GM21515 (cell line): ENCODE data around the gene SLC28A2.
"Not testable (repeated sequence)": the region's sequence is repeated elsewhere in the genome, so short reads cannot be mapped to it uniquely, and the experiment has no call there.

Source experiments
- ATAC-seq: cut with Tn5 transposase; IDR thresholded peaks from one replicate; pipeline ENCODE4 v1.9.1; 2021; ENCODE audit not compliant: unreplicated experiment

SLC28A2 gene

GRCh38 chr15:45251888-45252287 is at the start of gene SLC28A2:
TSS of gene SLC28A2 (plus strand) at chr15:45252234. CDS start at chr15:45253216, 982 bp downstream.
- ATAC-seq = no peak

DNA sequence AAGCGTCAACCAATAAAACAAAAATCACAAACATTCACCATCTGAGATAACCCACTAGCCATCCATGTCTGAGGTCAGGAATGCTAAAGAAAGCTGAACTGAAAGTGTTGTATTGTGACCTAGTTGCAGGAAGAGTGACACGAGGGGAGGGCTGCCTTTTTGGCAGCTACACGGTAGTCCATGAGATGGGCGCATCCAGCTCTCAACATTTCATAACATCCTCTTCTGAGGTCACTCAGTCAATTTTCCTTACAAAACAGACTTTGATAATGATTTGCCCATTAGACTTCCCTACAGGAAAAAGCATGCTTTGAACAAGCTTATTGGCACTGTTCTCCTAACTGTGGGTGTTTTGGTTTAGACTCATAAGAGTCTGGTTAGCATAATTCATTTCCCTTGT is 48.9 kb upstream of the SLC28A2 start:
- no peak for ATAC-seq

DNA sequence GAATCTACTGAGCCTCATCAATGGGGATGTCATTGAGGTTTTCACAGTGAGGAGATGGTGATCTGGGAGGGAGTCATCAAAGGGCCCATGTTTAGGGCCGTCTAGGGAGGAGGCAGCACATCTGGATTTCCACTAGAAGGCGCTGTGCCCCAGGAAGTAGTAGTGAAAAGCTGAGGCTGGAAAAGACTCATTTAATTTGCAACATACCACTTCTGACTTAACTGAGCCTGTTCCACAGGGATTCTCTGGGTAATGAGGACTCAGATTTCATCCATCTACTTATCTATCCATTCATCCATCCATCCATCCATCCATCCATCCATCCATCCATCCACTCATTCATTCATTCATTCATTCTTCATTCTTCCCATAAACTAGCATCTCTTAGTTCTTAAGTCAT is 46.8 kb upstream of the SLC28A2 start:
- ATAC-seq = no peak

- no peak for ATAC-seq
These were observed 39.5 kb upstream of the SLC28A2 start for GRCh38 chr15:45212493-45212892.

GRCh38 chr15:45221053-45221599 is 30.9 kb upstream of the SLC28A2 start:
- no peak for ATAC-seq

DNA sequence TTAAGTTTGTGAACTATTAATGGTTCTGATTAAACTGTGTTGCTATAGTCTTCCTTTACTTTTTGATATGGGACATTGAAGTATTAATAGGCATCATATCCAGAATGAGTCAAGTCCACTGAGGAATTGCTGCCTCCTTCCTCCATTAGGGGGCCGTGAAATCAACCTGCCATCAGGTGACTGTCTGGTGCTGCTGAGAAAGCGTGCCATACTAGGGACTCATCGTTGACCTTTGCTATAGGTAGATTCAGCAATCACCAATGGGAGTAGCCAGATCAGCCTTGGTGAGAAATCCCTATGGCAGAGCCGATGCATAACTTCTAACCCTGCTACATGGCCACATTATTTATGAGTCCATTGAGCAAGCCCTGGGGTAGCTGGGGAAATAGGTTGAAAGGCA is 30.1 kb upstream of the SLC28A2 start:
- ATAC-seq = no peak

DNA sequence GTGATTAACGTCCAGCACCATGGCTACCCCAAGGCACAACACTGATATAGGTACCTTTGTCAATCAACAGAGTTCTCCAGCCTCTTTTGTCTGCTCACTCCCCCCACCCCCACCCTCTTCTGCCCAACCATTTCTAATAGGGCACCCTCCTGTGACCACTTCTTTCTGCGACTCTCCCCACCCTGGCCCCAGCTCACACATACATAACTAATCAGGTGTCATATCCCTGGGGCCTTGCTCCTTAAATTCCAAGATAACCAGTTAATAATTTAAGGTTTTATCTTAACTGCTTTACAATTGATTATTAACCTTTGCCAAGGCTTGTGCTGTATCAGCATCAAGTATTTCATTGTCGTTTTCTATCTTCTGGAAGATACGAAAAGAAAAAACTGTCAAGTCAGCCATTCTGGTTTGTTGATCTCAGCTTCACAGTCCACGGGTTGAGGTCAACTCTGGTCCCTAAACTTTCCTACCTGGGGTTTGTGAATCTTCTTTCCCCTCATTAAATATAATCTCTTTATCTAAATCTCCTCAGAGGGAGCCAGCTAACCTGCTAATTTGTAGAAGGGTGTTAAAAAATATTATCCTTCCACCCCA is 27.3 kb upstream of the SLC28A2 start:
- no peak for ATAC-seq

DNA sequence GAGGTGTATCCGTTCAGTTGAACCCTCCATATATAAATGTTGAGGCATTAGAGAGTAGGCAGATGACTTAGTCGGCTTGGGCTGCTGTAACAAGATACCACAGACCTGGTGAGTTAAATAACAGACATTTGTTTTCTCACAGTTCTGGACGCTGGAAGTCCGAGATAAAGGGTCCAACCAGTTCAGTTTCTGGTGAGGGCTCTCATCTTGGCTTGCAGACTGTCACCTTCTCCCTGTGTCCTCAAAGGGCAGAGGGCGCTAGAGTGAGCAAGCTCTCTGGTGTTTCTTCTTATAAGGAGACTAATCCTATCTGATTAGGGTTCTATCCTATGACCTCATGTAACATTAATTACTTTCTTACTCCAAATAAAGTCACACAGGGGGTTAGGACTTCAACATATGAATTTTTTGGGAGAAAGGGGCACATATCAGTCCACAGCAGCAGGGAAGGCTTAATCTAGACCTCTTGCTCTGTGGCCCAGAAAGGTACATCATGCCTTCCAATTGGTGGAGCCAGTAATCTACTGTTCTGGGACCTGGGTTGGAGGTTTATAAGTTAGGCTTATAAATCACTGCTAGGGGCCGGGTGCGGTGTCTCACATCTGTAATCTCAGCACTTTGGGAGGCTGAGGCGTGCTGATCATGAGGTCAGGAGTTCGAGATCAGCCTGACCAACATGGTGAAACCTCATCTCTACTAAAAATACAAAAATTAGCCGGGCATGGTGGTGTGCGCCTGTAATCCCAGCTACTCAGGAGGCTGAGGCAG is 26.3 kb upstream of the SLC28A2 start:
- no peak for ATAC-seq

GRCh38 chr15:45228931-45229330 is 23.1 kb upstream of the SLC28A2 start:
- no peak for ATAC-seq

GRCh38 chr15:45230245-45230965 is 21.6 kb upstream of the SLC28A2 start:
- no peak for ATAC-seq

GRCh38 chr15:45231132-45231531 is 20.9 kb upstream of the SLC28A2 start:
- ATAC-seq = no peak

GRCh38 chr15:45231864-45232562 is 20.0 kb upstream of the SLC28A2 start:
- ATAC-seq = no peak

DNA sequence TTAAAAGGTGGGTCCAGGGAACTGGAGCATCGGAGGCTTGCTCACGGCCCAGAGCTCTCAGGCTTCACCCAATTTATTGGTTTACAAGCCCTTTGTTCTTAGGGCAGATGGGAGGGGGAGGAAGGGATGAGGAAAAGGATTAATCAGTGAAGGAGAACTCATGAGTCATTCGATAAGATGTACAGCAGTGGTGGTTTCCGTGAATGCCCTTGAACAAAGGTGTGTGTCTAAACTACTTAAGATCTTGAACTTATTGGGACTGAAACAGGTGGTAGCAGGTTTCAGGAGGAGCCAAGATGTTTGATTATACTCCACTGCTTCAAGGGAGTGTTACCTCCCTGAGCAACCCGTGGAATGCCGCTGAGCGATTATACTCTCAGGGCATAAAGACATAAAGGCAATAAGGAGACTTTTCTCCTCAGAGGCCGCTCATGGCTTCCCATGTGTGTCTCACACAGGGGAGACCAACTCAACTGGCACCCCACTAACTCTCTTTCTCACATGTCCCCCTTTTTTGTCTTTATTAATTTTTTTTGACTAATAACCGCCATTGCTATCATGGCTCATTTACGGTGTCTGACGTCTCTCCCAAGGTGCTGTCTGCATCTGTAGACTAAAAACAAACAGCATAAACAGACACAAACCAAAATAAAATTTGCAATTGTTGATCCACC is 17.3 kb upstream of the SLC28A2 start:
- no peak for ATAC-seq

DNA sequence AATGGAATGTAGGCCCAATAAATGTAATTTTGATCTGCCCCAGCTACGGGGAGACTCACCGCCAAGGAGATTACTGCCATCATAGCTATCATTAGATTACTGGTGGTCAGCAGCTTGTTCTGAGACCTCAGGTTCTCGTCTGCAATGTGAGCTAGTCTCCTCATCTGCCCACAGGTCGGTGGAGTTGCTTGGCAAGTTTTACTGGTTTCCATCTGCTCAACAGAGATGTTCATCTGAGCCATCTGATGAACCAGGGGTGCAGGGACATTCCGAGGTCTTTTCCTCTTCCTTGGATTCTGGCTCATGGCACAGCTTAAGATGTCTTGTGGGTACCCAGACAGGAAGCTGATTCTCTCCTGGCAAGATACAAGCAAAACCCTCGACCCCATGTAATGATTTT is 15.2 kb upstream of the SLC28A2 start:
- ATAC-seq = not testable (repeated sequence)

DNA sequence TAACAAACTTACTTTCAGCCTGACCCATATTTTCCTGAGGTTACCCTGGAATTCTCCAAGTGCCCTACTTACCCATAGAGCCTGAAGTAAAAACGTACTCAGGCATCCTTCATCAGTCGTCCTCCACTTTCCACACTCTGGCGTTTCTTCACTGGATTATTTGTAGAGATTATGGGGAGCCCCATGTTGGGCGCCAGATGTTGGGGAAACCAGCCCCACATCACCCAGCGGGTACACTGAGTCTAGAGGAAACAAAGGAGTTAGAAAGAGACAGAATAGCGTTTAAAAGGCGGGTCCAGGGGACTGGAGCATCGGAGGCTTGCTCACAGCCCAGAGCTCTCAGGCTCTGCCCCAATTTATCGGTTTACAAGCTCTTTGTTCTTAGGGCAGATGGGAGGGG is 9.7 kb upstream of the SLC28A2 start:
- ATAC-seq = no peak

- no peak for ATAC-seq
These were observed 2.8 kb upstream of the SLC28A2 start for GRCh38 chr15:45249125-45249780.

DNA sequence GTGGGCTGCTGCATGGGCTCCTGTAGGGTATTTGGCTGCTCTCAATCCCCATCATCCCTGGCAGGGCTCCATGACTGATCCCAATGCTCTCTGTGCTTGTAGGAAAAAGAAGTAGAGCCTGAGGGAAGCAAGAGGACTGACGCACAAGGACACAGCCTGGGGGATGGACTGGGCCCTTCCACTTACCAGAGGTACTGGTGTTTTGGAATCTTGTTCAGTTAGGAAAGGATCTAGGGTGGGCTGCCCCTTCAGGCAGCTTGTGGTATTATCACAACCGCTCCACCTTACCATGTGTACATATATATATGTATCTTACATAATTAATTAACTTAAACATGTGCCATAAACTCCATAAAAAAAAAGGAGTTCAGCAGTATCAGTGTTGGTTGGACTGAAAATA is 1.3 kb downstream of the SLC28A2 start:
- ATAC-seq = no peak

GRCh38 chr15:45254405-45254804 is 2.4 kb downstream of the SLC28A2 start:
- ATAC-seq = no peak

DNA sequence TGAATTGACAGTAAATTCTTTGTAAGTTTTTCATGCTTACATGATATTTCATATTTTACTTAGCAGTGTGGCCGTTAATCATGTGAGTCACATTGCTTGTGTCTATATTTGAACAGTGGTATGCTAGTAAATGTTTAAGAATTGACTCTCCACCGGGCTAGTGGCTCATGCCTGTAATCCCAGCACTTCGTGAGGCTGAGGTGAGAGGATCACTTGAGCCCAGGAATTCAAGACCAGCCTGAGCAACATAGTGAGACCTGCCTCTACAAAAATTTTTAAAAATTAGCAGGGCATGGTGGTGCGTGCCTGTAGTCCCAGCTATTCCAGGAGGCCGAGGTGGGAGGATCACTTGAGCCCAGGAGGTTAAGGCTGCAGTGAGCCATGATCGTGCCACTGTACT is 2.8 kb downstream of the SLC28A2 start:
- ATAC-seq = not testable (repeated sequence)

GRCh38 chr15:45259796-45260195 is 7.8 kb downstream of the SLC28A2 start:
- no peak for ATAC-seq
